HG03060 (cell line): Measurements from ENCODE around the gene FCMR.
A peak's percentile ranks its signal among the peaks of the same experiment; 100 is the strongest.

Experiments
- ATAC-seq: cut with Tn5 transposase; IDR thresholded peaks from one replicate; pipeline ENCODE4 v1.9.1; 2021; ENCODE audit warnings: low read depth, moderate number of reproducible peaks; ENCODE audit not compliant: unreplicated experiment

Gene FCMR, protein sequence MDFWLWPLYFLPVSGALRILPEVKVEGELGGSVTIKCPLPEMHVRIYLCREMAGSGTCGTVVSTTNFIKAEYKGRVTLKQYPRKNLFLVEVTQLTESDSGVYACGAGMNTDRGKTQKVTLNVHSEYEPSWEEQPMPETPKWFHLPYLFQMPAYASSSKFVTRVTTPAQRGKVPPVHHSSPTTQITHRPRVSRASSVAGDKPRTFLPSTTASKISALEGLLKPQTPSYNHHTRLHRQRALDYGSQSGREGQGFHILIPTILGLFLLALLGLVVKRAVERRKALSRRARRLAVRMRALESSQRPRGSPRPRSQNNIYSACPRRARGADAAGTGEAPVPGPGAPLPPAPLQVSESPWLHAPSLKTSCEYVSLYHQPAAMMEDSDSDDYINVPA

GRCh38 chr1:206921772-206922265 lies at the start of gene FCMR:
TSS of gene FCMR (minus strand) at chr1:206921941. CDS start at chr1:206921854, 87 bp downstream.
- no peak for ATAC-seq

DNA sequence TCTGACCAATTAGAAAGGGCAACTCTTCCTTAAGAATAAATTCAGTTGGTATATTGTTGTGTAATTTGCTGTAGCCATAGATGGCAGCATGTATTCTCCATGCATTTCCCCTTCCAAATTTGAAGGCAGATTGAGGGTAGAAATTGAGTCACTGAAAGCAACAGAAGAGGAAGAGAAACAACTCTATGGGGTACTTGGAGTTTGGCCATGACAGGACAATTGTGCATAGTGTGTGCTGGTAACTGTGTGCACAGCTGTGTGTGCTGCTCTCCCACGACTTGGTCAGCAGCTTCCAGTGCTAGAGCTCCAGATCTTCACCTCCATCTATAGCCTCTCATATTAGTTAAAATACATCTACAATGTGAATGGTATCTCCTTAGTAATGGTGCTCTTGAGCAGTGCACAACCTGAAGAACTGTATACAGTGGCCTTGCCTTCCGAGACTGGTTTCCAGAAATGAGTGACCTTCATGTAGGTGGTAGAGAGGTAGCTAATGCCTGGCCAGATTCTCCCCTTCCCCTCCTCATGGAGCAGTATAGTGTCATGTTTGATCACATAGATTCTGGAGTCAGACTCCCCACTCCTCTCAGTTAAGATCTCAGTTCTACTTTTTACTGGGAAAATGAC lies 49.4 kb upstream of the FCMR start:
- ATAC-seq, result no peak

GRCh38 chr1:206970446-206970845 lies 48.7 kb upstream of the FCMR start, which contains the start of gene FCAMR:
TSS of gene FCAMR (minus strand) at chr1:206970460. CDS start at chr1:206970125, 335 bp downstream.
- no peak for ATAC-seq

- ATAC-seq, result no peak
Measured at GRCh38 chr1:206969090-206969489, 47.3 kb upstream of the FCMR start.

GRCh38 chr1:206967096-206967849 lies 45.5 kb upstream of the FCMR start:
- peak; percentile 47 for ATAC-seq

GRCh38 chr1:206965781-206966180 lies 44.0 kb upstream of the FCMR start:
- ATAC-seq, result no peak

GRCh38 chr1:206963740-206964139 lies 42.0 kb upstream of the FCMR start:
- ATAC-seq, result no peak

GRCh38 chr1:206963119-206963712 lies 41.5 kb upstream of the FCMR start:
- ATAC-seq, result no peak

DNA sequence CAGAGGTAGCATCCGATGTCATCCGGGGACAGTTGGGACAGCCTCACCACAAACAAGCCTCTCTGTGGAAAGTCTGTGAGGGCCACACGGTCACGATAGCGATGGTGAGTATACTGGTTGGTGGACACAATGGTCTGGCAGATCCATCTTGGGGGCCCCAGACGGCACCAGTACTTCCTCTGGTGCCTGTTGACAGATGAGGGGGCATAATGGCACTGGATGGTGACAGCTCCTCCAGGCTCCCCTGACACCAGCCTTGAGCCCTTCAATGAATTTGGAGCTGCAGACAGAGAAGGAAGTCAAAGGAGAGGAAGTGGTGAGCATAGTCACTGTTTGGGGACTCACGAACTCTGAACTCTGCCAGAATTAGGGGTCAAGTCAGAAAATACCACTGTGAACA lies 40.5 kb upstream of the FCMR start:
- ATAC-seq, result no peak

GRCh38 chr1:206961668-206962067 lies 39.9 kb upstream of the FCMR start:
- no peak for ATAC-seq

DNA sequence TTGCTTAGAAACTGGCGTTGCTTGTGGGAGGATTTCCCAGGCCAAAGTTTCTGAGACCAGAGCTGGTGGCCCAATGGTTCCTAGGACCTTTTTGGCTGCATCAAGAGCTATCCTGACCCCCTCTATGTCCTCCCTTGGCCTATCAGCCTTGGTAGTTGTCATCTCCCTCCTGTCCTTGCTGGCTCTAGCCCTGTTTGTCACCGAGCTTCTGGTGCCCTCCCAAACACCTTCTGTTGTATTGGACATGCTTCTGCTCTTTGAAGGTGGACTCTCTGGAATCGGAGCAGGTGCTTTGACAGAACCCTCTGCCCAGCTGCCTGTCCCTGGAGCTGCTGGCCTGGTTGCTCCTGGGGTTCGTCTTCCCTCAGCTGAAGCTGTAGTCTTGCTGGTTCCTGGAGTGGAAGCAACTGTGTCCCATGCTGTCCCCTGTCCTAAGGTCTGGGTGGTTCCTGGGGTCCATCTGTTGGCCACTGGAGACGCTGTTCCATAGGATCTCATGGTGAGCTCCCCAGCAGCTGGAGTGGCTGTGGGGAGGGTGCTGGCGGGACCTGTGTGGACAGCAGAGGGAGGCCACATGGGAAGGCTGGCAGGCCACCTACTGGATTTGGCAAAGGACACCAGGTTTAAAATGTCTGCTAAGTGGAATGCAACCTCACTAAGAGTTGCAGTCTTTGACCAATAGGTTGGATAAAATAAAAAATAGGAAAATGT lies 39.1 kb upstream of the FCMR start:
- ATAC-seq, result no peak

DNA sequence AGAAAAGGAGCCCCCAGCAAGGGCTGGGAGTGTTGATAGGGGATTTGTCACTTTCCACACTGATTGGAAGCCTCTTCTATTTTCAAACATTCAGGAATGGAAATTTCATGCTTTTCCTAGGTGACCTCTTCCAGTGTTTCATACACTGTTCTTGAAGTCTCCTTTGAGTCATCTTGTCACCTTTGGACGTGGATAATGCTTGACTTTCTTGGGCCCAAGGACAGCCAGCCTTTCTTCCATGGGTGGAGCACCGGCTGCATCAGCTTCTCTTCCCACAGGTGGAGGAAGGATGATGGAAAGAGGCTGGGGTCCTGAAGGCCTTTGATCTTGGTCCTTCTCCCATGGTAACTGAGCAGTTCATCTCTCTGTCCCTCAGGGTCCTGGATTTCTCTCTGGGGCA lies 36.4 kb upstream of the FCMR start:
- no peak for ATAC-seq

DNA sequence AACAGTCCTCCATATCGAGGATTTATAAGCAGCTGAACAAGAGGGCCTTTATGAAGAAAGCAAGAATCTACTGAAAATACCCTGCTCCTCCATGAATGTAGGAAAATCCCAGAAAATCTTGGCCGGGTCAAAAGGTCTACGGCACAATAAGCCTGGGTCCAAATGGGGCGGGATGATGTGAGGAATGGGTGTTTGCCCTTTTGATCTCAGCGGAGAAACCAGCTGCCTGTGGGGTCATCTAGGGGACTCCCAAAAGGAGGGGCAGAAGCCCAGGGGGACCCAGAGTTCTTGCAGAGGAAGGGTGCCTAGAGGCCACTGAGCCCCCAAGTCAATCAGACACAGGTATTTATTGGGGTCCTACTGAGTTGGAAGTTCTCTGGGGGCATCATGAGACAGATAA lies 35.9 kb upstream of the FCMR start:
- no peak for ATAC-seq

- ATAC-seq, result no peak
Measured at GRCh38 chr1:206955476-206956451, 34.0 kb upstream of the FCMR start.

- ATAC-seq, result no peak
Measured at GRCh38 chr1:206954459-206955342, 33.0 kb upstream of the FCMR start.

- ATAC-seq, result no peak
Measured at GRCh38 chr1:206953626-206954025, 31.9 kb upstream of the FCMR start.

GRCh38 chr1:206953126-206953525 lies 31.4 kb upstream of the FCMR start:
- no peak for ATAC-seq

GRCh38 chr1:206952171-206952570 lies 30.4 kb upstream of the FCMR start:
- no peak for ATAC-seq
